ENCODE data around the gene DCAF5.
"Not testable (repeated sequence)": the region's sequence is repeated elsewhere in the genome, so short reads cannot be mapped to it uniquely, and the experiment has no call there.

Gene DCAF5

DNA sequence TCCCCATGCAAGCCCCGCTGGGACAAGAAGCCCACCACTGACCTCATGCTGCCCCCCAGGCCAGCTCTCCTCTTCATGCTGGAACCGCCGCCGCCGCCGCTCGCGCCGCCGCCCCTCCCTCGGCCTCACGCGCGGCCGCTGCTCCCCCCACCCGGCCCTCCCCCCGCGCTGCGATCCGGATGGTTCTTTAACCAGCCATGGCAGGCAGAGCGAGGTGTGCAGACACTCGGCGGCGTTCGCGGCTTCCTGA lies at the start of gene DCAF5:
Gene DCAF5, minus strand, starts transcription at position 218 of the 250 bp plus-strand sequence. Its CDS starts 141 bp downstream, at position 77.
- peak; percentile 74 to 86 (median 86) for DNase-seq (ENCODE audit: low read depth in 3 of 3)

GRCh38 chr14:69199786-69200185 lies 46.9 kb upstream of the DCAF5 start:
- no peak for DNase-seq (ENCODE audit: low read depth in 3 of 3)

DNA sequence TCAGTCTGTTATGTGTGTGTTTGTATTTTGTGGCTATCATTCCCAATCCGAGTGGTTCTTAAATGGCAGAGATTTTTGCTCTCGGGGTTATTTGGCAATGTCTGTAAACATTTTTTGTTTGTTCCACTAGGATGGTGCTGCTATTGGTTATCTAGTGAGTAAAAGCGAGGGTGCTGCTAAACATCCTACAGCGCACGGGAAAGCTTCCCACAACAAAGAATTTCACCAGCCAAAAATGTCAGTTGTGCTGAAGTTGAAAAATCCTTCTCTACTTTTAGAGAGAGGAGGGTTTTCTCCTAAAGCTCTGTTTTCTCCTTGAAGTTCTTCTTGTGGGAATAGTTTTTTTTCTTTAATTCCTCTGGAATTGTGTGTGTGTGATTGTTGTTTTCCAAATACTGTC lies 40.8 kb upstream of the DCAF5 start:
- no peak for DNase-seq (ENCODE audit: low read depth in 3 of 3)

- peak; percentile 43 to 47 (median 47) for DNase-seq (ENCODE audit: low read depth in 3 of 3)
Measured at GRCh38 chr14:69191340-69192111, 38.6 kb upstream of the DCAF5 start, which contains the start of gene EXD2. Gene EXD2 (plus strand): TSS chr14:69191498. CDS start chr14:69209471, 17,973 bp downstream.

DNA sequence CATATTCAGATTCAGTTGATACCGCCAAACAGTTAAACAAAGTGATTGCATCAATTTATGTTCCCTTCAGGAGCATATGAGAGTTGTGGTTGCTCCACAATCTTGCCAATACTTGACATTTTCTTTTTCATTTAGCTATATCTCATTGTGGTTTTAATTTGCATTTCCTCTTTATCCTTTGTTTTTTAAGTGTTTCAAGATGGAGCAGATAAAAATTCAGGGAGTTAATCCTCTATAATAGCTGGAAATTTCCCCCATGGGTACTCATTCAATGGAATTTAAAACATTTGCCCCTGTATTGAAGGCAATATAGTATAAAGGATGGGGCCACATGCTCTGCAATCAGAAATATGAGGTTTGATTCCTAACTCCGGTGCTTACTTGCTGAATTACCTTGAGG lies 37.3 kb upstream of the DCAF5 start:
- DNase-seq (ENCODE audit: low read depth in 3 of 3) = no peak

- no peak for DNase-seq (ENCODE audit: low read depth in 3 of 3)
Measured at GRCh38 chr14:69183735-69184134, 30.8 kb upstream of the DCAF5 start.

DNA sequence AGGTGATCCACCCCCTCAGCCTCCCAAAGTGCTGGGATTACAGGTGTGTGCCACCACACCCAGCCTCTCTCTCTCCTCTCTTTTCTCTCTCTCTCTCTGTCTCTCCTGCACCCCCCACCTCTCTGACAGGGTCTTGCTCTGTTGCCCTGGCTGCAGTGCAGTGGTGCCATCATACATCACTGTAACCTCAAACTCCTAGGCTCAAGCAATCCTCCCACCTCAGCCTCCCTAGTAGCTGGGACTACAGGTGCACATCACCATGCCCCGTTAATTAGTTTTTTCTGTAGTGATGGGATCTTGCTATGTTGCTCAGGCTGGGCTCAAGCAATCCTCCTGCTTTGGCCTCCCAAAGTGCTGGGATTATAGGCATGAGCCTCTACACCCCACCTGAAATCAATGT lies 29.7 kb upstream of the DCAF5 start:
- DNase-seq (ENCODE audit: low read depth in 3 of 3) = not testable (repeated sequence)

- no peak for DNase-seq (ENCODE audit: low read depth in 3 of 3)
Measured at GRCh38 chr14:69181491-69181890, 28.6 kb upstream of the DCAF5 start.

DNA sequence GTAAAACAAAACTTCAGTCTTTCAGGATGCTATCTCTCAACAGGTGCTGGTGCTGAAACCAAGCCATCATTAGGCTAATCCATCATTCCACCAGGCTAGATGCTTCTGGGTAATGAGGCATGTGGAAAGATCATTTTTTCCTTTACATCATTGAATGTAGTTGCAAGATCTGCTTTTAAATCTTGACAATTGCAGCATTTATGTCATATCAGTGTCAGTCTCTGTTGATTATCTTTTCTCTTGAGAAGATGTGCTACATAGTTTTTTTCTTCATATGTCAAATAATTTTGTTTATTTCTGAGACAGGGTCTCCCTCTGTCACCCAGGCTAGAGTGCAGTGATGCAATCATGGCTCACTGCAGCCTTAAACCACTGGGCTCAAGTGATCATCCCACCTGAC lies 22.2 kb upstream of the DCAF5 start:
- DNase-seq (ENCODE audit: low read depth in 3 of 3) = no peak

DNA sequence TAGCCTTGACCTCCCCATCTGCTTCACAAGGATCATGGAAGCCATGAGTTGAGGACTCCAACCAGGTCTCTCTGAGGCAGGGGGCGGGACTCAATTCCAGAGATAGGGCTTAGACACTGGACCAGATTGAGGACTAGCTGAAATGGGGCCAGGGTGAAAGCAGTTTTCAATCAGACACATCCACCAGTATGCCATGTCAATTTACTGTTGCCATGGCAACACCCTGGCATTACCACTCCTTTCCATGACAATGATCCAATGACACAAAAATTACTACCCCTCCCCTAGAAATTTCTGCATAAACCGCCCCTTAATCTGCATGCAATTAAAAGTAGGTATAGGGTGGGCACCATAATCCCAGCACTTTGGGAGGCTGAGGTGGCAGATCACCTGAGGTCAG lies 18.6 kb upstream of the DCAF5 start:
- no peak for DNase-seq (ENCODE audit: low read depth in 3 of 3)

DNA sequence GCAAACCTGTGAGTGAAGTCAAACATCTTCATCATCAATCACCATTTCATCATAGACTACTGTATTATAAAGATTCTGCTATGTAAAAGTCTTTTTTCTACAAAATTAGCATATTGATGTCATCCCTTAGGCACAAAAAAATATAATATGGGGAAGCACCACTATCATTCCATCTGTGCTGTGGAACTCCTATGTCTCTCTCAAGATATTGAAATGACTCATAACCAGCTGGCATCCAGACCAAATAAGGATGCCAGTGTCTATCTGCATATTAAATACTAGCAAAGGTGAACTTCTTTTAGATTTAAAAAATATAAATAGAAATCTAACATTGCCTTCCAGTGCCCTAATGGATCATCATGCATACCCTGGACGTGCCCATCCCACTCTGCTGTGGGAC lies 17.9 kb upstream of the DCAF5 start:
- DNase-seq (ENCODE audit: low read depth in 3 of 3) = no peak

GRCh38 chr14:69165787-69166186 lies 12.9 kb upstream of the DCAF5 start:
- DNase-seq (ENCODE audit: low read depth in 3 of 3) = not testable (repeated sequence)

DNA sequence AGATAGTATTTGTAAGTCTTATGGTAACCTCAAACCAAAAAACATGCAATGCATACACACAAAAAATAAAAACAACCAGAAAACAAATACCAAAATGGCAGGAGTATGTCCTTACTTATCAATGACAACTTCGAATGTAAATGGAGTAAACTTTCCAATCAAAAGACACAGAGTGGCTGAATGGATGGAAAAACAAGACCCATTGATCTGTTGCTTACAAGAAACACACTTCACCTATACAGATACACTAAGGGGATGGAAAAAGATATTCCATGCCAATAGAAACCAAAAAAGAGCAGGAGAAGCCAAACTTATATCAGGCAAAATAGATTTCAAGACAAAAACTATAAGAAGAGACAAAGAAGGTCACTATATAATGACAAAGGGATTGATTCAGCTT lies 8.7 kb upstream of the DCAF5 start:
- DNase-seq (ENCODE audit: low read depth in 3 of 3) = no peak

- no peak for DNase-seq (ENCODE audit: low read depth in 3 of 3)
Measured at GRCh38 chr14:69156224-69156623, 3.3 kb upstream of the DCAF5 start.

- no peak for DNase-seq (ENCODE audit: low read depth in 3 of 3)
Measured at GRCh38 chr14:69154779-69155178, 1.9 kb upstream of the DCAF5 start.

DNA sequence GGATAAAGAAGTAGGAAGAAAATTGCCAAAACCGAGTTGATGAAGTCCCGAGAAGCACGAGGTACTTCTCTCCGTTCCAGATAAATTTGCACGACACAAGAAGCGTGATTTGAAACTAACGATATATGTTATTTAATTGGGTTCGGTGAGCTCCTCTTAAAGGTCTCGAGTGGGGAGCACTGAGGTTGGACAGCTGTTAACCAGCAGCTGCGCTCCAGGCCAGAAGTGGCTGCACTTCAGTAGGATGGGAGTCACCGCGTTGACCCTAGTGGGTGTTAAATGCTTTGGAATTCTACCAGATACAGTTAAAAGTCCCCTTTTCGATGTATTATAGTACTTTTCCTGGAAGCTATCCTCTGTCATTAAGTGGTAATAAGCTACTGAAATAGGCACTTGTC lies 953 bp upstream of the DCAF5 start:
- no peak for DNase-seq (ENCODE audit: low read depth in 3 of 3)

GRCh38 chr14:69153152-69153872 lies 393 bp upstream of the DCAF5 start:
- no peak for DNase-seq (ENCODE audit: low read depth in 3 of 3)

GRCh38 chr14:69152181-69152901 lies 578 bp downstream of the DCAF5 start:
- DNase-seq (ENCODE audit: low read depth in 3 of 3) = peak in 2 of 3 experiments; percentile 13 to 20

DNA sequence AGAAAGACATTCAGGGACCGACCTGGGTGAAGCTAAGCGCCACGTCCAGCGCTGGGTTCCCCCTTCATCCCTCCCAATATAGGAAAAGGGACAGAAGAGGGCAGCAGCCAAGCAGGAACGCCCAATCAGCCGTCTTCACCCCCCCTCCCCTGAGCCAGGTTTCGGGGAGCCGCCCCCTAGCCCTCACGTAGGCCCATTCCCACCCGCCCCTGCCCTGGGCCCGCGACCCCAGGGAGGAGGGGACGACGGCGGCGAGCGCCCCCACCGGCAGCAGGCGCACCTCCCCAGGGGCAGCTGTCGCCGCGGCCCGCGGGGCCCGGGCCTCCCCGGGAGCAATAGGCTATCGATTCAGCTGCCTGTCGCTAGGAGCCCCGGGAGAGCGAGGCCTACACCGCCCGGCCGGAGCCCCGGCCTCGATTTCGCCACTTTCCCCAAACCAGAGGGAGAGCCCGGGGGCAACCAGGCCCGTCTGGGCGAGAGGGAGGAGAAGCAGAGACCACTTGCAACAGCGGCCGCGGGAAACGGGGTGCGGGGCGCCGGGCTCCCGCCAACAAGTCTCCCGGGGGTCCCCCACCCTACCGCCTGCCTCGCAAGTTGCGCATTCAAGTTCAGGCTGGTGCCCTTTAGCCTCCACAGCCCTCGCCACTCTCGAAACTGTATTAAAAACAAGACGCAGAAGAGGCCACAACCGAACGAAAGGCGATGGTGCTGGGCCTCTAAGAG lies 1.3 kb downstream of the DCAF5 start:
- DNase-seq (ENCODE audit: low read depth in 3 of 3) = peak; percentile 47 to 67 (median 61)

DNA sequence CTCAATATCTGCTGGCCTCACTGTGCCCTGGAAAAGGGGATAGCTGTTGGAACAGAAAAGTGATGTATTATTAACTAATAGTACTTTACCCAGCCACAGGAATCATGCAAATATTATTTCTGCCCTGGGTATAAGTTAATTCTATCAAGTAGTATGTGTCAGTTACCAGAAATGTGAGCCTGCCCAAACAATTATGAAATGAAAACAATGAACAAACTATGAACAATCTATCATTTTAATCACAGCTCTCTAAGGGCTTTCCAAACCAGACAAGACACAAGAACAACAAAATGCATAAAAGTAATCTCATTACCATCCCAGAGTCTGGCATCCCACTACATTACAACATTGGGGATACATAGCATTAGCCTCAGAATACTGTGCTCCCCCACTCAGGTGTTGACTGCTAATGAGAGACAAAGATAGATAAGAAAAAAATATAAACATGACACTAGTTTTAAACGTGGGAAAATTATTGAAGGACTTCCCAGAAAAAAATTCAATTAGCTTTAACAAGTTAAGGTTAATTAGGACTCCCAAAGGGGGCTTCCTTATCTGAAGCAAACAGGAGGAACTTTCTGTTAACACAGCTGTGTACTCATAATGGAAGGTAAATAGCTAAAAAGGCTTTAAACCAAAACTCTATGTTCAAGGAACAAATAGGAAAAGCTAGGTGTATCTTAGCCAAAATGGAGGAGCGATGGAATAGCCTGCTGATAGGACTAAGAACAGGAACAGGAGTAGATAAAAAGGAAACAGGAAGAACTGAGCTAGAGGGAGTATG lies 3.3 kb downstream of the DCAF5 start:
- no peak for DNase-seq (ENCODE audit: low read depth in 3 of 3)

DNA sequence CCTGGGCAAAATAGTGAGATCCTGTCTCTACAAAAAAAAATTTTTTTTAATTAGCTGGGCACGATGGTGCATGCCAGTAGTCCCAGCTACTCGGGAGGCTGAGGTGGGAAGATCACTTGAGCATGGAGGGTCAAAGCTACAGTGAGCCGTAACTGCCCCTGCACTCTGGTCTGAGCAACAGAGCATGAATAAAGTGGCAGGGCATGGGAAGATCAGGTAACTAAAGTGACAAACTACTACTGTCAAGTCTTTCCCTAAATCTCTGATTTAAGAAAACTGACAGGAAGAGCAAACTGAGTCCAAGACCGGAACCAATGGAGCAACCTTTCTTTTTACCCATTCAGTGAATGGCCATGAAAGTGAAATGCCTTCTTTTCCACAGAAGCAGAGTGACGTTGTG lies 10.8 kb downstream of the DCAF5 start:
- no peak for DNase-seq (ENCODE audit: low read depth in 3 of 3)
